ENCODE data around the gene CTNNA3.

CTNNA3 gene

GRCh38 chr10:66943590-66943989, 752.4 kb downstream of the CTNNA3 start:
- no peak for FAIRE-seq

GRCh38 chr10:66942407-66942806, 753.6 kb downstream of the CTNNA3 start:
- DNase-seq (ENCODE audit: low spot score) (no peak), FAIRE-seq (no peak)

More at GRCh38 chr10:66943590-66943989, 752.4 kb downstream of the CTNNA3 start:
- DNase-seq (ENCODE audit: low spot score) = no peak

GRCh38 chr10:66941491-66941890, 754.5 kb downstream of the CTNNA3 start:
- DNase-seq (ENCODE audit: low spot score) (no peak), FAIRE-seq (no peak)

GRCh38 chr10:66940965-66941364, 755.0 kb downstream of the CTNNA3 start:
- DNase-seq (ENCODE audit: low spot score) (no peak), FAIRE-seq (no peak)

GRCh38 chr10:66934711-66935110, 761.3 kb downstream of the CTNNA3 start:
- DNase-seq (ENCODE audit: low spot score) (no peak), FAIRE-seq (no peak)

- DNase-seq (ENCODE audit: low spot score) (no peak), FAIRE-seq (no peak)
These were observed 764.0 kb downstream of the CTNNA3 start for GRCh38 chr10:66931949-66932343.

GRCh38 chr10:66931340-66931948, 764.6 kb downstream of the CTNNA3 start:
- DNase-seq (ENCODE audit: low spot score) (peak; percentile 64), FAIRE-seq (peak; percentile 90)

GRCh38 chr10:66929375-66929774, 766.6 kb downstream of the CTNNA3 start:
- FAIRE-seq (no peak), DNase-seq (ENCODE audit: low spot score) (no peak)

- DNase-seq (ENCODE audit: low spot score) (no peak), FAIRE-seq (no peak)
These were observed 767.2 kb downstream of the CTNNA3 start for GRCh38 chr10:66928776-66929175.

- no peak for DNase-seq (ENCODE audit: low spot score)
- FAIRE-seq = no peak
These were observed 767.8 kb downstream of the CTNNA3 start for GRCh38 chr10:66927971-66928770.

- FAIRE-seq (no peak), DNase-seq (ENCODE audit: low spot score) (no peak)
These were observed 768.6 kb downstream of the CTNNA3 start for GRCh38 chr10:66927251-66927935.

- DNase-seq (ENCODE audit: low spot score) (no peak), FAIRE-seq (no peak)
These were observed 769.2 kb downstream of the CTNNA3 start for GRCh38 chr10:66926841-66927240.

- FAIRE-seq (peak; percentile 73), DNase-seq (ENCODE audit: low spot score) (peak; percentile 57)
These were observed 769.9 kb downstream of the CTNNA3 start, which contains the start of gene LRRTM3 for GRCh38 chr10:66925896-66926715. LRRTM3 (plus strand) TSS chr10:66926036.

GRCh38 chr10:66925373-66925772, 770.6 kb downstream of the CTNNA3 start:
- DNase-seq (ENCODE audit: low spot score) (no peak), FAIRE-seq (no peak)

- FAIRE-seq (no peak), DNase-seq (ENCODE audit: low spot score) (no peak)
These were observed 771.2 kb downstream of the CTNNA3 start for GRCh38 chr10:66924674-66925345.

- FAIRE-seq = no peak
- no peak for DNase-seq (ENCODE audit: low spot score)
These were observed 776.7 kb downstream of the CTNNA3 start for GRCh38 chr10:66919248-66919647.

- no peak for FAIRE-seq
- DNase-seq (ENCODE audit: low spot score) = no peak
These were observed 778.9 kb downstream of the CTNNA3 start for GRCh38 chr10:66917104-66917503.

- DNase-seq (ENCODE audit: low spot score) (no peak), FAIRE-seq (no peak)
These were observed 780.0 kb downstream of the CTNNA3 start for GRCh38 chr10:66916030-66916429.

- FAIRE-seq (no peak), DNase-seq (ENCODE audit: low spot score) (no peak)
These were observed 785.3 kb downstream of the CTNNA3 start for GRCh38 chr10:66910671-66911070.

- FAIRE-seq = no peak
These were observed 803.1 kb downstream of the CTNNA3 start for GRCh38 chr10:66892871-66893270.

GRCh38 chr10:66888237-66888636, 807.8 kb downstream of the CTNNA3 start:
- DNase-seq (ENCODE audit: low spot score) (no peak), FAIRE-seq (no peak)

More at GRCh38 chr10:66892871-66893270, 803.1 kb downstream of the CTNNA3 start:
- no peak for DNase-seq (ENCODE audit: low spot score)
